Activated T-helper 1 cell treated with anti-CD3 and anti-CD28 coated beads, Interleukin-12 subunit alpha, Interleukin-12 subunit beta, Interleukin-2, Interleukin-4 antibody, amounts not matched to agents 30 ng/mL and 10 ng/mL and 1 ng/mL, durations not matched to agents 14 hours and 24 hours and 36 hours (primary cell): ENCODE results near the gene MRPL57. TPM values are rescaled to one million over a fixed set of nuclear protein-coding genes. Genes with fewer than 3 reads are reported as not detected.
"Not testable (repeated sequence)": the region's sequence is repeated elsewhere in the genome, so short reads cannot be mapped to it uniquely, and the experiment has no call there.

Experiments used
- DNase-seq: peaks from one replicate; pipeline ENCODE4 v3.0.0; 2021; ENCODE audit warnings: low spot score
- H3K27ac Mint-ChIP-seq: one replicate; pipeline ENCODE4 v1.8.0; 2021; ENCODE audit warnings: mild to moderate bottlenecking, mixed read lengths
- H3K27me3 Mint-ChIP-seq: one replicate; pipeline ENCODE4 v1.8.0; 2022; ENCODE audit warnings: mild to moderate bottlenecking, moderate library complexity, mixed read lengths; ENCODE audit not compliant: insufficient read depth
- H3K36me3 Mint-ChIP-seq: one replicate; pipeline ENCODE4 v1.8.0; 2021; ENCODE audit warnings: low read depth, mixed read lengths
- H3K4me1 Mint-ChIP-seq: one replicate; pipeline ENCODE4 v1.8.0; 2021; ENCODE audit warnings: low read depth, mixed read lengths
- H3K4me3 Mint-ChIP-seq: one replicate; pipeline ENCODE4 v1.8.0; 2021; ENCODE audit warnings: mild to moderate bottlenecking, moderate library complexity, mixed read lengths
- H3K9me3 Mint-ChIP-seq: one replicate; pipeline ENCODE4 v1.8.0; 2021; ENCODE audit warnings: mixed read lengths
- intact Hi-C: fragments of 100-400 bp; cut with micrococcal nuclease; formaldehyde crosslinking; loops from one replicate; pipeline ENCODE4 v1.15.1; 2024
- total RNA-seq: library from RNA; stranded (reverse); gene quantifications from 2 replicates; pipeline ENCODE4 v1.2.3, GENCODE V29; 2022

Gene MRPL57
- total RNA-seq = 31.4 and 33.3 TPM in 2 replicates

GRCh38 chr13:21176215-21176981 lies at the start of gene MRPL57, which contains the start of gene SKA3:
Gene MRPL57 (plus strand): TSS chr13:21176658. CDS start chr13:21176917, 259 bp downstream.
Gene SKA3 (minus strand): TSS chr13:21176552. CDS start chr13:21176477, 75 bp downstream.
- H3K36me3 Mint-ChIP-seq = peaks cover 12% of the 10 kb centered on the region
- peak; percentile 95 for DNase-seq
- H3K4me1 Mint-ChIP-seq = peaks cover 34% of the 10 kb centered on the region
- no peaks in the 10 kb centered on the region for H3K27me3 Mint-ChIP-seq
- intact Hi-C loops = loop anchor here (1.0 to 10.0 kb wide), 8 partner anchors 56 to 650 kb away; partner anchors contain the start of genes EEF1AKMT1, IL17D and XPO4
- H3K4me3 Mint-ChIP-seq = peak within 1 kb of the TSS; percentile 98
- H3K9me3 Mint-ChIP-seq = no peaks in the 10 kb centered on the region
- H3K27ac Mint-ChIP-seq = peak within 1 kb of the TSS; percentile 96

GRCh38 chr13:21130116-21130515 lies 46.3 kb upstream of the MRPL57 start:
- no peak for DNase-seq
- Mint-ChIP-seq H3K27ac (no peak overlapping the region), H3K4me3 (no peak overlapping the region), H3K27me3 (peaks cover 7% of the 10 kb centered on the region), H3K9me3 (no peaks in the 10 kb centered on the region), H3K4me1 (no peaks in the 10 kb centered on the region), H3K36me3 (no peaks in the 10 kb centered on the region)
- intact Hi-C loops = no loop called here

GRCh38 chr13:21133077-21133476 lies 43.4 kb upstream of the MRPL57 start:
- no peak overlapping the region for H3K27ac Mint-ChIP-seq
- H3K9me3 Mint-ChIP-seq = no peaks in the 10 kb centered on the region
- DNase-seq = no peak
- no peaks in the 10 kb centered on the region for H3K36me3 Mint-ChIP-seq
- intact Hi-C loops = no loop called here
- H3K27me3 Mint-ChIP-seq = peaks cover 15% of the 10 kb centered on the region
- H3K4me1 Mint-ChIP-seq = no peaks in the 10 kb centered on the region
- H3K4me3 Mint-ChIP-seq = no peak overlapping the region

DNA sequence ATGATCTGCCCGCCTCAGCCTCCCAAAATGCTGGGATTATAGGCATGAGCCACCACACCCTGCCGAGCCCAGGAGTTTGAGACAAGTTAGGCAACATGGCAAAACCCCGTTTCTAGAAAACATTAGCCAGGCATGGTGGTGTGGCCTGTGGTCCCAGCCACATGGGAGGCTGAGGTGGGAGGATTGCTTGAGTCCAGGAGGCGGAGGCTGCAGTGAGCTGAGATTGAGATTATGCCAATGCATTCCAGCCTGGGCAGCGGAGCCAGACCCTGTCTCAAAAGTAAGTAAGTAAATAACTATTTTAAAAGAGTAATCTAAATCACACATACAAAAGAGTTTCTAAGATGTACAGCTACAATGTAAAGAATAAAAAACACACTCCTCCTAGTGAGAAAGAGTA lies 42.0 kb upstream of the MRPL57 start:
- peaks cover 15% of the 10 kb centered on the region for H3K27me3 Mint-ChIP-seq
- no peak overlapping the region for H3K27ac Mint-ChIP-seq
- intact Hi-C loops = loop anchor here (1.0 kb wide), 1 partner anchor 191 kb away; no protein-coding TSS in a partner anchor
- H3K9me3 Mint-ChIP-seq = no peaks in the 10 kb centered on the region
- no peak overlapping the region for H3K4me3 Mint-ChIP-seq
- no peaks in the 10 kb centered on the region for H3K36me3 Mint-ChIP-seq
- H3K4me1 Mint-ChIP-seq = peaks cover 2% of the 10 kb centered on the region
- DNase-seq = no peak

DNA sequence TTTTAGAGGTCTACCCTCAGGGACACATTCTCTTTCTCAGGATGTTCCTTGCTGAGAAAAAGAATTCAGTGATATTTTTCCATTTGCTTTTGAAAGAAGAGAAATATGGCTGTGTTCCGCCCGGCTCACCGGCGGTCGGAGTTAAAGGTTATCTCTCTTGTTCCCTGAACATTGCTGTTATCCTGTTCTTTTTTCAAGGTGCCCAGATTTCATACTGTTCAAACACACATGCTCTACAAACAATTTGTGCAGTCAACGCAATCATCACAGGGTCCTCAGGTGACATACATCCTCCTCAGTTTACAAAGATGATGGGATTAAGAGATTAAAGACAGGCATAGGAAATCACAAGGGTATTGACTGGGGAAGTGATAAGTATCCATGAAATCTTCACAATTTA lies 40.6 kb upstream of the MRPL57 start:
- H3K27ac Mint-ChIP-seq, intact Hi-C loops, H3K4me3 Mint-ChIP-seq, H3K36me3 Mint-ChIP-seq, H3K4me1 Mint-ChIP-seq, H3K9me3 Mint-ChIP-seq, DNase-seq: not testable (repeated sequence)
- peaks cover 15% of the 10 kb centered on the region for H3K27me3 Mint-ChIP-seq

- H3K4me1 Mint-ChIP-seq = peaks cover 17% of the 10 kb centered on the region
- no peaks in the 10 kb centered on the region for H3K9me3 Mint-ChIP-seq
- intact Hi-C loops = no loop called here
- no peak overlapping the region for H3K4me3 Mint-ChIP-seq
- no peak overlapping the region for H3K27ac Mint-ChIP-seq
- H3K27me3 Mint-ChIP-seq = peaks cover 15% of the 10 kb centered on the region
- peaks cover 11% of the 10 kb centered on the region for H3K36me3 Mint-ChIP-seq
- no peak for DNase-seq
Measured at GRCh38 chr13:21137696-21138095, 38.8 kb upstream of the MRPL57 start.

DNA sequence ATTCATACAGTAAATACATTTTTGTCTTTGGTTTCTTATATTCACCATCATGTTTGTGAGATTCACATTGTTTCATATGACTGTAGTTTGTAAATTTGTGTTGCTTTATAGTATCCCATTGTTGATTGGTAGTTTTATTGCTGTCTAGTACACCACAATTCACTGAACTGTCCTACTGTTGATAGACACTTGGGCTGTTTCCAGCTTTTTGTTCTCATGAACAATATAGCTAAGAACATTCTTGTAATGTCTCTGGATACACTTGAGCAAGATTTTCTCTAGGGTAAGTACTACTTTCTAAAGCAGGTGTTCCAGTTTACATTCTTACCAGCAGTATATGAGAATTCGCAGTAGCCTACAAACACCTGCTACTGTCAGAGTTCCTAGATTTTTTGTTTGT lies 37.9 kb upstream of the MRPL57 start:
- peaks cover 10% of the 10 kb centered on the region for H3K27me3 Mint-ChIP-seq
- H3K4me1 Mint-ChIP-seq = peaks cover 25% of the 10 kb centered on the region
- peaks cover 18% of the 10 kb centered on the region for H3K36me3 Mint-ChIP-seq
- no peak for DNase-seq
- H3K4me3 Mint-ChIP-seq = peak overlapping the region; percentile 74
- no peaks in the 10 kb centered on the region for H3K9me3 Mint-ChIP-seq
- H3K27ac Mint-ChIP-seq = peak overlapping the region; percentile 29
- intact Hi-C loops = no loop called here

DNA sequence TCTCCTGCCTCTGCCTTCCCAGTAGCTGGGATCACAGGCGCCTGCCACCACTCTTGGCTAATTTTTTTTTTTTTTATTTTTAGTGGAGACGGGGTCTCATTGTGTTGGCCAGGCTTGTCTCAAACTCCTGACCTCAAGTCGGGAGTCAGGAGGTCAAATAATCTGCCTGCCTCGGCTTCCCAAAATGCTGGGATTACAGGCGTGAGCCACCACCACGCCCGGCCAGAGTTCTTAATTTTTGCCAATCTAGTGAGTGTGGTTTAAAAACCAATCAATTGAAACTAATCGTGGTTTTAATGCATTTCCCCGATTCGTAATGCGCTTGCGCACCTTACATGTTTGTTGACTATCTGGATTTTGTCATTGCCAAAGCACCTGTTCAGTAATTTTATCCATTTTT lies 37.1 kb upstream of the MRPL57 start:
- Mint-ChIP-seq H3K27ac (peak overlapping the region; percentile 99), H3K36me3 (peaks cover 22% of the 10 kb centered on the region), H3K9me3 (no peaks in the 10 kb centered on the region), H3K4me1 (peaks cover 29% of the 10 kb centered on the region), H3K27me3 (peaks cover 10% of the 10 kb centered on the region), H3K4me3 (peak overlapping the region; percentile 99)
- DNase-seq = no peak
- intact Hi-C loops = no loop called here

DNA sequence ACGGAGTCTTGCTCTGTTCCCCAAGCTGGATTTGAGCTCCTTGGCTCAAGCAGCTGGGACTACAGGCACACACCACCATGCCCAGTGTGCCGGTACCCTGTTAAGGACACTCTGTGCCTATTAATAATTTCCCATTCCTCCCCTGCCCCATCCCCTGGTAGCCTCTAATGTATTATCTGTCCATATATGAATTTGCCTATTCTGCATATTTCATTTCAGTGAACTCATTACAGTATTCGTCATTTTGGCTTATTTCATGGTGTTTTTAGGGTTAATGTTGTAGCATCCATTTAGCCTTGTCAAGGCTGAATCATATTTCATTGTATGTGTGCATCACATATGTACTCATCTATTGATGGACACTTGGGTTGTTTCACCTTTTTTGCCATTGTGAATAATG lies 33.7 kb upstream of the MRPL57 start:
- Mint-ChIP-seq H3K27ac (peak overlapping the region; percentile 48), H3K9me3 (no peaks in the 10 kb centered on the region), H3K27me3 (no peaks in the 10 kb centered on the region), H3K36me3 (peaks cover 45% of the 10 kb centered on the region), H3K4me3 (peak overlapping the region; percentile 81), H3K4me1 (peaks cover 29% of the 10 kb centered on the region)
- intact Hi-C loops = loop anchor here (1.0 kb wide), 1 partner anchor 8 kb away; no protein-coding TSS in a partner anchor
- DNase-seq = no peak

DNA sequence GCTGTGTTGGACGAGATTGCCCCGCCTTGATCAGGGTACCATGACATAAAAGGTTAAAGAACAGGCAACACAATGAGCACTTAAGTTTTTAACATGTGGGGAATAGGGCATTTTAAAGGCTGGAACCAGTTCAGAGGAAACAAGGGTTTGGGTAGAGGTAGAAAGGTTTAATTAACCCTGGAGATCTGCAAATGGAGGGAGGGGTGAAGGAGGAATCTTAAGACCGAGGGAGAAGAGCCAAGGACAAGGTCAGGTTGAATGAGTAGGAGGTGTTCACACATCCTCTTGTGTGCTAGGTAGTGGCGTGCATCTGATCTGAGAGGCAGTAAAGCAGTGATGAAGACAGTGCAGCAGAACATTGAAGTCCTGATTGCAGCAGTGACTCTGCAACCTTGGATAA lies 28.6 kb upstream of the MRPL57 start:
- Mint-ChIP-seq H3K27ac (no peak overlapping the region), H3K36me3 (peaks cover 44% of the 10 kb centered on the region), H3K4me1 (peaks cover 11% of the 10 kb centered on the region), H3K4me3 (no peak overlapping the region), H3K9me3 (no peaks in the 10 kb centered on the region), H3K27me3 (no peaks in the 10 kb centered on the region)
- intact Hi-C loops = no loop called here
- DNase-seq = no peak

- peaks cover 40% of the 10 kb centered on the region for H3K36me3 Mint-ChIP-seq
- intact Hi-C loops = no loop called here
- no peak overlapping the region for H3K27ac Mint-ChIP-seq
- no peak for DNase-seq
- no peaks in the 10 kb centered on the region for H3K9me3 Mint-ChIP-seq
- H3K27me3 Mint-ChIP-seq = no peaks in the 10 kb centered on the region
- H3K4me3 Mint-ChIP-seq = no peak overlapping the region
- peaks cover 3% of the 10 kb centered on the region for H3K4me1 Mint-ChIP-seq
Measured at GRCh38 chr13:21148557-21149258, 27.8 kb upstream of the MRPL57 start.

DNA sequence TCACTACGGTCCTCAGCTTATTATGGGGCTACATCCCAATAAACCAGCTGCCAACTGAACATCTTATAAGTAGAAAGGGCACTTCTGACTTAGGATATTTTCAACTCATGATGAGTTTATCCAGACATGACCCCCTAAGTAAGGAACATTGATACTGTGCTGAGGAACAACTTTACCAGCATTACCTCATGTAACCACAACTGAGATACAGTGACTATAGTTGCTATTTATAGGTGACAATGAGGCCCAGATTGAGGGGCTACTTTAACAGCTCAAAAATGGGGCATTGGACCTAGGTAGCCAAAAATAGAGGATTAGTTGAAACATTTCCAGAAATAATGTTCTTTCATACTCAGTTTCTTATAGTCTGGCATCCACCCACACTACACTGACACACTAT lies 26.9 kb upstream of the MRPL57 start:
- Mint-ChIP-seq H3K4me1 (no peaks in the 10 kb centered on the region), H3K27me3 (no peaks in the 10 kb centered on the region), H3K36me3 (peaks cover 38% of the 10 kb centered on the region), H3K27ac (no peak overlapping the region), H3K9me3 (no peaks in the 10 kb centered on the region), H3K4me3 (no peak overlapping the region)
- intact Hi-C loops = no loop called here
- DNase-seq = no peak

GRCh38 chr13:21150013-21150412 lies 26.4 kb upstream of the MRPL57 start:
- intact Hi-C loops = loop anchor here (1.0 kb wide), 1 partner anchor 8 kb away; no protein-coding TSS in a partner anchor
- Mint-ChIP-seq H3K4me1 (no peaks in the 10 kb centered on the region), H3K27me3 (no peaks in the 10 kb centered on the region), H3K36me3 (peaks cover 38% of the 10 kb centered on the region), H3K9me3 (no peaks in the 10 kb centered on the region), H3K27ac (no peak overlapping the region), H3K4me3 (no peak overlapping the region)
- no peak for DNase-seq
